AG09319 (cell line): Measurements from ENCODE around the gene USE1.
"Not testable (repeated sequence)": the region's sequence is repeated elsewhere in the genome, so short reads cannot be mapped to it uniquely, and the experiment has no call there.

Experiments
- DNase-seq: peaks from one replicate; pipeline ENCODE4 v3.0.0-alpha.2; 2010; ENCODE audit warnings: low read depth; ENCODE audit errors: extremely low read depth
- TF ChIP-seq, protein P1 (sequence below): IDR thresholded peaks from 2 replicates; pipeline ENCODE4 v1.5.1; 2011; ENCODE audit warnings: low read depth, mild to moderate bottlenecking, inconsistent platforms, low read length, moderate library complexity

The USE1 gene

DNA sequence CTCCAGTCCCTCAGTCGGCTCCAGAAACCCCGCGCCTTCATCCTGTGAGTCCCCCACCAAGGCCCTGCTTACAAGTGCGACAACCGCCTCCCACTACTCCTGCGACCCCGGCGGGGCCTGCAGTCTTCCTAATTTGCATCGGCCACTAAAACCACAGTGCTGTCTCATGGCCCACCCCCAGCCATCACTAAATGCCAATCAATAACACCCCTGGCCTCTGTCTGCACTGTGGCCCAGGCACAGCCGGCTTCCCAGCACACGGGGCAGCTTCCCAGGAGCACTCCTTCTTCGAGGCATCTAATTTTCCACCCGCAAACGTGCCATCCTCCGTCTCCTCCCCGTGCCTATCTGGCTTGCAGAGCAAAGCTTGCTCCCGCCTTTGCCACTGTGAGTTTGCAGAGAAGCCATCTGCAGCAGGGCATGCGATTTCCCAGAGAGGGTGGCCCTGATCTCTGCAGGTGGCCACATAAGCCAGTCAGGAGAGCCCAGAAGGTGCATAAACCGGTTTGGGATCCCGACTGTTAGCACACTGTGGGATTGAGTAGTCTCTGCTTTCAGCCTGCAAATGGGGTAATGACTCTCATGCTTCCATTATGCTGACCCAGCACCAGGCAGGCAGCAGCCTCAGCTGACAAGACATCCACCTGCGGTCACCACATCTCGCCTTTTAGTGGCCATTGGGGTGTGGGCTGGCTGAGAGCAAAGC lies 34.0 kb upstream of the USE1 start:
- TF ChIP-seq, protein P1, sequence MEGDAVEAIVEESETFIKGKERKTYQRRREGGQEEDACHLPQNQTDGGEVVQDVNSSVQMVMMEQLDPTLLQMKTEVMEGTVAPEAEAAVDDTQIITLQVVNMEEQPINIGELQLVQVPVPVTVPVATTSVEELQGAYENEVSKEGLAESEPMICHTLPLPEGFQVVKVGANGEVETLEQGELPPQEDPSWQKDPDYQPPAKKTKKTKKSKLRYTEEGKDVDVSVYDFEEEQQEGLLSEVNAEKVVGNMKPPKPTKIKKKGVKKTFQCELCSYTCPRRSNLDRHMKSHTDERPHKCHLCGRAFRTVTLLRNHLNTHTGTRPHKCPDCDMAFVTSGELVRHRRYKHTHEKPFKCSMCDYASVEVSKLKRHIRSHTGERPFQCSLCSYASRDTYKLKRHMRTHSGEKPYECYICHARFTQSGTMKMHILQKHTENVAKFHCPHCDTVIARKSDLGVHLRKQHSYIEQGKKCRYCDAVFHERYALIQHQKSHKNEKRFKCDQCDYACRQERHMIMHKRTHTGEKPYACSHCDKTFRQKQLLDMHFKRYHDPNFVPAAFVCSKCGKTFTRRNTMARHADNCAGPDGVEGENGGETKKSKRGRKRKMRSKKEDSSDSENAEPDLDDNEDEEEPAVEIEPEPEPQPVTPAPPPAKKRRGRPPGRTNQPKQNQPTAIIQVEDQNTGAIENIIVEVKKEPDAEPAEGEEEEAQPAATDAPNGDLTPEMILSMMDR = no peak
- DNase-seq = no peak

DNA sequence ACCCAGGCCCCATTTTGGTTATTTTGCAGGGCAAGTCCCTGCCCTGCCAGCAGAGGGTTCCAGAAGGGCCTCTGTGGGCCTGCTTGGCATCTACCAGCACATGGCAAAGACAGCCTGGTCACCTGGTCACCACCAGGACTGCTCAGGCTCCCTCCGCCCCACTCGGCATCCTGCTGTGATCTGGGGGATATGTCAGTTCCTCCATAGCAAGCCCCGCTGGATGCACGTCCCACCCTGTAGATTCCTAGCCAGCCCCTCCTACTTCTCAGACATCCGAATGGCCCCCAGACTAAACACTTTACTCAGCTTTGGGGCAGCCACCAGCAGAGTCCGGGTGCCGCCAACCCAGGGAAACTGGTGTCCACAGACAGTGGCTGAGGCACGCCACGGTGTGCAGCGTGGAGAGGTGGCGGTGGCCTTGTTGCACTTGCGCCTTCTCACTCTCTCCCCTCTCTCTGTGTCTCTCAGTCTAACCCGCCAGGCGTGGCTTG lies 31.8 kb upstream of the USE1 start:
- TF ChIP-seq, protein P1 = no peak
- no peak for DNase-seq

GRCh38 chr19:17183858-17184321 lies 31.3 kb upstream of the USE1 start:
- TF ChIP-seq, protein P1 = no peak
- no peak for DNase-seq

- no peak for DNase-seq
Measured at GRCh38 chr19:17184371-17184841, 30.8 kb upstream of the USE1 start.

GRCh38 chr19:17185590-17185989 lies 29.6 kb upstream of the USE1 start:
- DNase-seq = no peak
- TF ChIP-seq, protein P1 = no peak

More at GRCh38 chr19:17184371-17184841, 30.8 kb upstream of the USE1 start:
- TF ChIP-seq, protein P1 = no peak

GRCh38 chr19:17191736-17192135 lies 23.4 kb upstream of the USE1 start:
- DNase-seq = not testable (repeated sequence)

DNA sequence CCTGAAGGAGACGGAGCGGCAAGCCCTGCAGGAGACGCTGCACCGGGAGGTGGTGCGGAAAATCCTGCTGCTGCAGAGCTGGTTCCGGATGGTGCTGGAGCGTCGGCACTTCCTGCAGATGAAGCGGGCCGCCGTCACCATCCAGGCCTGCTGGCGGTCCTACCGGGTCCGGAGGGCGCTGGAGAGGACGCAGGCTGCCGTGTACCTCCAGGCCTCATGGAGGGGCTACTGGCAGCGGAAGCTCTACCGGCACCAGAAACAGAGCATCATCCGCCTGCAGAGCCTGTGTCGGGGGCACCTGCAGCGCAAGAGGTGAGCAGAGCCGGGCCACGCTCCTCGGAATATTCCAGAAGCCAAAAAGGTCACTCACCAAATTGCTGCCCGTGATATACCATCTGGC lies 22.4 kb upstream of the USE1 start:
- DNase-seq = no peak
- TF ChIP-seq, protein P1 = no peak
